Uterus (tissue), 4 donors: Measurements from ENCODE around the gene ST3GAL6. TPM values are rescaled to one million over a fixed set of nuclear protein-coding genes. Genes with fewer than 3 reads are reported as not detected.

Experiments used
- DNase-seq, 2 donors: peaks; one replicate each; pipeline ENCODE4 v3.0.0-alpha.2; 2019 to 2020
- H3K27ac ChIP-seq, 2 donors: fragments of 200-600 bp; sonication (generic); 1 replicate in 1 of 2; 2 replicates in 1 of 2; pipeline ENCODE4 v1.5.1; 2016 to 2018
- H3K27me3 ChIP-seq, 2 donors: fragments of 200-600 bp; sonication (generic); one replicate each; pipeline ENCODE4 v1.5.1; 2018 to 2019; ENCODE audit warnings: control low read depth in 1 of 2
- H3K36me3 ChIP-seq, 2 donors: fragments of 200-600 bp; sonication (generic); one replicate each; pipeline ENCODE4 v1.5.1; 2019; ENCODE audit warnings: control low read depth in 1 of 2
- H3K4me1 ChIP-seq, 2 donors: fragments of 200-600 bp; sonication (generic); one replicate each; pipeline ENCODE4 v1.5.1; 2018 to 2019; ENCODE audit warnings: control low read depth in 1 of 2
- H3K4me3 ChIP-seq, 2 donors: fragments of 200-600 bp; sonication (generic); 1 replicate in 1 of 2; 2 replicates in 1 of 2; pipeline ENCODE4 v1.5.1; 2018 to 2019; ENCODE audit warnings: mild to moderate bottlenecking in 1 of 2
- H3K9me3 ChIP-seq, 2 donors: fragments of 200-600 bp; sonication (generic); one replicate each; pipeline ENCODE4 v1.5.1; 2019; ENCODE audit warnings: control low read depth in 1 of 2
- POLR2A ChIP-seq, 2 donors: fragments of 450-650 bp; IDR thresholded peaks; one replicate each; pipeline ENCODE4 v1.6.1; 2016; ENCODE audit warnings: antibody characterized with exemption in 2 of 2, mild to moderate bottlenecking in 1 of 2, moderate library complexity in 1 of 2
- intact Hi-C: fragments of 100-400 bp; cut with DNase I; formaldehyde crosslinking; loops from one replicate; pipeline ENCODE4 v1.15.1; 2023; ENCODE audit warnings: low total_unique reads
- total RNA-seq, 4 donors: library from RNA; depleted of rRNA in 3 of 4; stranded (reverse); fragments of >200 nt in 3 of 4; gene quantifications; one replicate each; pipeline versions ENCODE4 v1.1.0 to v1.2.4, GENCODE V29; 2014 to 2023
- TF ChIP-seq, protein P1 (sequence below), 4 experiments: fragments of 200-600 bp in 2 of 4; fragments of 450-650 bp in 2 of 4; sonication (generic) in 2 of 4; IDR thresholded peaks; one replicate each; pipeline ENCODE4 v1.5.1; 2016 to 2019; ENCODE audit warnings: antibody characterized with exemption in 4 of 4, mild to moderate bottlenecking in 2 of 4, moderate library complexity in 1 of 4
- donor health status: DM: yes; HTN: yes; CAD: no.

ST3GAL6 gene
- total RNA-seq, 4 donors from 2014 or later, result 1.8 to 14.9 (median 9.6) TPM

DNA sequence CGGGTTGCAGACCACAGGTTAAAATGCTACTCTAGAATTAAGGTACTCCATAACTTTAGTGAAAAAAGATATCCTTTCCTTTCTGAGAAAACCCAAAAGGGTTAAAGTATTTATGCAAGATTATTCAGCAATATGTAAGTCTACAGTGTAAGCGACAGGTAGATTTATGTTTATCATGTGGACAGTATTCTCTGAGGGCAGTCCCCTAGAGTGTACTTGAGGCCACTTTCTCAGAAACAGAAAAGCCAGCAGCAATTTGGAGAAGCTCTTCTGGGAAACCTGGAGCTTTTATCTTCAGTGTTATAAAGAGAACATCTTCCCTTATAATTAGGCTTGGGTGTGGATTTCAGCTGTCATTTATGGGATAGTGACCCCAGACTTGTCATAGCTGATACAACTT, 8.9 kb downstream of the ST3GAL6 start:
- DNase-seq, result no peak
- Histone ChIP-seq H3K27me3 (no peaks in the 10 kb centered on the region), H3K36me3 (no peaks in the 10 kb centered on the region), H3K27ac (no peak overlapping the region), H3K4me1 (no peaks in the 10 kb centered on the region), H3K9me3 (no peaks in the 10 kb centered on the region), H3K4me3 (no peak overlapping the region)
- no peak for TF ChIP-seq POLR2A (IDR thresholded peaks at IDR 0.05)
- TF ChIP-seq, protein P1, sequence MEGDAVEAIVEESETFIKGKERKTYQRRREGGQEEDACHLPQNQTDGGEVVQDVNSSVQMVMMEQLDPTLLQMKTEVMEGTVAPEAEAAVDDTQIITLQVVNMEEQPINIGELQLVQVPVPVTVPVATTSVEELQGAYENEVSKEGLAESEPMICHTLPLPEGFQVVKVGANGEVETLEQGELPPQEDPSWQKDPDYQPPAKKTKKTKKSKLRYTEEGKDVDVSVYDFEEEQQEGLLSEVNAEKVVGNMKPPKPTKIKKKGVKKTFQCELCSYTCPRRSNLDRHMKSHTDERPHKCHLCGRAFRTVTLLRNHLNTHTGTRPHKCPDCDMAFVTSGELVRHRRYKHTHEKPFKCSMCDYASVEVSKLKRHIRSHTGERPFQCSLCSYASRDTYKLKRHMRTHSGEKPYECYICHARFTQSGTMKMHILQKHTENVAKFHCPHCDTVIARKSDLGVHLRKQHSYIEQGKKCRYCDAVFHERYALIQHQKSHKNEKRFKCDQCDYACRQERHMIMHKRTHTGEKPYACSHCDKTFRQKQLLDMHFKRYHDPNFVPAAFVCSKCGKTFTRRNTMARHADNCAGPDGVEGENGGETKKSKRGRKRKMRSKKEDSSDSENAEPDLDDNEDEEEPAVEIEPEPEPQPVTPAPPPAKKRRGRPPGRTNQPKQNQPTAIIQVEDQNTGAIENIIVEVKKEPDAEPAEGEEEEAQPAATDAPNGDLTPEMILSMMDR (IDR thresholded peaks at IDR 0.05), result no peak
- intact Hi-C loops, result no loop called here

DNA sequence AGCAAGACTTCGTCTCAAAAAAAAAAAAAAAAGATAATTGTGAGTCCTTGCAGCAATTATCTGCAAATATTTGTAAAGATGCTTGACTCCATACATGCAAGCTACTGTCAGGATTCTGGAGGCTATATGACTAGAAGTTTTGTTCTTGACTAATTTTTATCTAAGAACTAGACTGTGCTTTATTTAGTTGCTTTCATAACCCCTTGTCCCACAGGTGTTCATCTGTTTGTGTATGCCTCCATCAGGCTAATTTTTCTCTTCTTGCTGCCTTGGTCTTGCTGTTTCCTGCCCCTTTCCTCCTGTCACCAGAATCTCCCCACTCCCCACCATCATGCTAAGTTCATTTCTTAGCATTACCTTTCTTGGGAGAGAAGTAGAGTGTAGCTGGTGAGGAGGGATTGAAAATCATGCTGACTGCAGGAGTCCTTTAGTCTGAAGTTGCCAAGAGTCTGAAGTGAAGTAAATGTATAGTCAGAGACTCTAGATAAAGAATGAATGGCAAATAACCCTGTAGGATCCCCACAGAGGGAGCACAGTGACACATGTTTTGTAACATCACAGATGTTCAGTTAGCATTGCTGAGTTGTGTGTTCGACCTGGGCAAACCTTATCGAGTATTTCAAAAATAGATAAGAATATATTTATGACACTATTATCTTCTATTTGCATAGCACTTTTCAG, 12.5 kb downstream of the ST3GAL6 start:
- no peak overlapping the region for H3K27ac ChIP-seq
- H3K4me3 ChIP-seq, result no peak overlapping the region
- H3K36me3 ChIP-seq, result no peaks in the 10 kb centered on the region
- no peaks in the 10 kb centered on the region for H3K9me3 ChIP-seq
- TF ChIP-seq, protein P1 (IDR thresholded peaks at IDR 0.05), result no peak
- no peak for TF ChIP-seq POLR2A (IDR thresholded peaks at IDR 0.05)
- DNase-seq, result no peak
- no peaks in the 10 kb centered on the region for H3K27me3 ChIP-seq
- H3K4me1 ChIP-seq, result no peaks in the 10 kb centered on the region
- intact Hi-C loops, result no loop called here

- Histone ChIP-seq H3K4me1 (no peaks in the 10 kb centered on the region), H3K4me3 (no peak overlapping the region), H3K27me3 (no peaks in the 10 kb centered on the region), H3K36me3 (no peaks in the 10 kb centered on the region), H3K27ac (no peak overlapping the region), H3K9me3 (no peaks in the 10 kb centered on the region)
- DNase-seq, result no peak
- TF ChIP-seq, protein P1 (IDR thresholded peaks at IDR 0.05), result no peak
- TF ChIP-seq POLR2A (IDR thresholded peaks at IDR 0.05), result no peak
- intact Hi-C loops, result no loop called here
Measured at GRCh38 chr3:98776140-98776493, 13.0 kb downstream of the ST3GAL6 start.

GRCh38 chr3:98777286-98777685, 14.1 kb downstream of the ST3GAL6 start:
- no peaks in the 10 kb centered on the region for H3K36me3 ChIP-seq
- no peak overlapping the region for H3K4me3 ChIP-seq
- no peak overlapping the region for H3K27ac ChIP-seq
- H3K4me1 ChIP-seq, result no peaks in the 10 kb centered on the region
- DNase-seq, result no peak
- intact Hi-C loops, result no loop called here
- no peaks in the 10 kb centered on the region for H3K27me3 ChIP-seq
- TF ChIP-seq POLR2A (IDR thresholded peaks at IDR 0.05), result no peak
- TF ChIP-seq, protein P1 (IDR thresholded peaks at IDR 0.05), result no peak
- H3K9me3 ChIP-seq, result no peaks in the 10 kb centered on the region

DNA sequence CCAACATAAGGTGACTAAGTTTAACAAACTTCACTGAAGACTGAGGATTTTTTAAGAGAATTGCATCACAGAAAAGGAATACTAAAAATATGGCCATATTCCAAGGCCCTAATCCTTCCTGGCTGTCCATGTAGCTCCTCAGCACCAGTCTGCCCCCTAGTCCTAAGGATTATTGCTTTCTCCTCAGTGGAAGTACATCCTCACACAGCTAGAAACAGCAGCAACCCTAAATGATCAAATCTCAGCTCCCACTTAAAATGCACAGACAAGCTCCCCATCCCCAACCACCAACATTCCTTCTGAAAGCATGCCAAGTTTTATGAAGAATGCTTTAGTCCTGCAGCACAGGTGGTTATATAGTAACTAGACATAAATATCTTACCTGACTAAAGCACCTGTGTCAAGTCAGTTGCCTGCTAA, 14.7 kb downstream of the ST3GAL6 start:
- Histone ChIP-seq H3K27me3 (no peaks in the 10 kb centered on the region), H3K4me3 (no peak overlapping the region), H3K4me1 (no peaks in the 10 kb centered on the region), H3K9me3 (no peaks in the 10 kb centered on the region), H3K36me3 (no peaks in the 10 kb centered on the region), H3K27ac (no peak overlapping the region)
- DNase-seq, result no peak
- TF ChIP-seq POLR2A (IDR thresholded peaks at IDR 0.05), result no peak
- TF ChIP-seq, protein P1 (IDR thresholded peaks at IDR 0.05), result no peak
- intact Hi-C loops, result no loop called here
